ENCODE measurements around the gene RNGTT. TPM values are rescaled to one million over a fixed set of nuclear protein-coding genes. Genes with fewer than 3 reads are reported as not detected.
A peak's percentile ranks its signal among the peaks of the same experiment; 100 is the strongest.
"Not testable (repeated sequence)": the region's sequence is repeated elsewhere in the genome, so short reads cannot be mapped to it uniquely, and the experiment has no call there.

RNGTT gene
- polyA plus RNA-seq, 4 donors = 3.8 to 8.3 (median 4.7) TPM

DNA sequence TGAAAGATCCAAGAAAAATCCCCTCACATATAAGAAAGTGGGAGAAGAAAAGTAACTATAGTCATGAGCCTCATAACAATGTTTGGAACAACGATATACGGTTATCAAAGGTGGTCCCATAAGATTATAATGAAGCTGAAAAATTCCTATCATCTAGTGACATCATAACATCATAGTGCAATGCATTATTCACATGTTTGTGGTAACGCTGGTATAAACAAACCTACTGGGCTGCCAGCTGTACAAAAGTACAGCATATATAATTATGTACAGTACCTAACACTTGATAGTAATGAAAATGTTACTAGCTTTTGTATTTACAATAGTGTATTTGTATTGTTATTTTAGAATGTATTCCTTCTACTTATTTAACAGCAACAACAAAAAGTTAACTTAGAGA, 240.7 kb downstream of the RNGTT start:
- Histone ChIP-seq H3K4me1 (ENCODE audit: control insufficient read depth in 3 of 3, insufficient read depth in 2 of 3, low read depth in 1 of 3, low read length in 2 of 3) (no peaks in the 10 kb centered on the region), H3K9me3 (ENCODE audit: control insufficient read depth in 2 of 2, insufficient read depth in 1 of 2, low read depth in 1 of 2, low read length in 1 of 2) (no peaks in the 10 kb centered on the region), H3K27me3 (ENCODE audit: control insufficient read depth in 3 of 3, insufficient read depth in 3 of 3, low read length in 3 of 3) (no peaks in the 10 kb centered on the region), H3K36me3 (ENCODE audit: control insufficient read depth in 3 of 3, insufficient read depth in 2 of 3, low read depth in 1 of 3, low read length in 3 of 3) (peaks cover 0 to 2% (median 0%) of the 10 kb centered on the region in 3 donors), H3K27ac (ENCODE audit: low read depth in 1 of 3, low read length in 2 of 3) (no peak overlapping the region), H3K4me3 (ENCODE audit: low read depth in 1 of 3, low read length in 3 of 3) (no peak overlapping the region)
- DNase-seq (no peak), FAIRE-seq (no peak)
- WGBS, 3 donors = 97 to 98% (median 98%) methylated on average over 3 of the region's 3 CpGs

DNA sequence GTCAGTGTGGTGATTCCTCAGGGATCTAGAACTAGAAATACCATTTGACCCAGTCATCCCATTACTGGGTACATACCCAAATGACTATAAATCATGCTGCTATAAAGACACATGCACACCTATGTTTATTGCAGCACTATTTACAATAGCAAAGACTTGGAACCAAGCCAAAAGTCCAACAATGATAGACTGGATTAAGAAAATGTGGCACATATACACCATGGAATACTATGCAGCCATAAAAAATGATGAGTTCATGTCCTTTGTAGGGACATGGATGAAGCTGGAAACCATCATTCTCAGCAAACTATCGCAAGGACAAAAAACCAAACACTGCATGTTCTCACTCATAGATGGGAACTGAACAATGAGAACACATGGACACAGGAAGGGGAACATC, 247.0 kb downstream of the RNGTT start:
- not testable (repeated sequence) for H3K27ac ChIP-seq (ENCODE audit: low read depth in 1 of 3, low read length in 2 of 3); H3K4me3 ChIP-seq (ENCODE audit: low read depth in 1 of 3, low read length in 3 of 3); H3K9me3 ChIP-seq (ENCODE audit: control insufficient read depth in 2 of 2, insufficient read depth in 1 of 2, low read depth in 1 of 2, low read length in 1 of 2); FAIRE-seq; H3K36me3 ChIP-seq (ENCODE audit: control insufficient read depth in 3 of 3, insufficient read depth in 2 of 3, low read depth in 1 of 3, low read length in 3 of 3); H3K27me3 ChIP-seq (ENCODE audit: control insufficient read depth in 3 of 3, insufficient read depth in 3 of 3, low read length in 3 of 3); H3K4me1 ChIP-seq (ENCODE audit: control insufficient read depth in 3 of 3, insufficient read depth in 2 of 3, low read depth in 1 of 3, low read length in 2 of 3); DNase-seq
- no CpG with 5 or more reads among the region's 1 CpG for WGBS, 3 donors

GRCh38 chr6:88712243-88712936, 251.0 kb downstream of the RNGTT start:
- H3K27me3 ChIP-seq (ENCODE audit: control insufficient read depth in 3 of 3, insufficient read depth in 3 of 3, low read length in 3 of 3) = no peaks in the 10 kb centered on the region
- DNase-seq = no peak
- 91 to 94% (median 91%) methylated on average over 3 of the region's 3 CpGs for WGBS, 3 donors
- H3K27ac ChIP-seq (ENCODE audit: low read depth in 1 of 3, low read length in 2 of 3) = no peak overlapping the region
- no peaks in the 10 kb centered on the region for H3K36me3 ChIP-seq (ENCODE audit: control insufficient read depth in 3 of 3, insufficient read depth in 2 of 3, low read depth in 1 of 3, low read length in 3 of 3)
- H3K4me1 ChIP-seq (ENCODE audit: control insufficient read depth in 3 of 3, insufficient read depth in 2 of 3, low read depth in 1 of 3, low read length in 2 of 3) = no peaks in the 10 kb centered on the region
- H3K4me3 ChIP-seq (ENCODE audit: low read depth in 1 of 3, low read length in 3 of 3) = no peak overlapping the region
- H3K9me3 ChIP-seq (ENCODE audit: control insufficient read depth in 2 of 2, insufficient read depth in 1 of 2, low read depth in 1 of 2, low read length in 1 of 2) = no peaks in the 10 kb centered on the region
- FAIRE-seq = no peak

DNA sequence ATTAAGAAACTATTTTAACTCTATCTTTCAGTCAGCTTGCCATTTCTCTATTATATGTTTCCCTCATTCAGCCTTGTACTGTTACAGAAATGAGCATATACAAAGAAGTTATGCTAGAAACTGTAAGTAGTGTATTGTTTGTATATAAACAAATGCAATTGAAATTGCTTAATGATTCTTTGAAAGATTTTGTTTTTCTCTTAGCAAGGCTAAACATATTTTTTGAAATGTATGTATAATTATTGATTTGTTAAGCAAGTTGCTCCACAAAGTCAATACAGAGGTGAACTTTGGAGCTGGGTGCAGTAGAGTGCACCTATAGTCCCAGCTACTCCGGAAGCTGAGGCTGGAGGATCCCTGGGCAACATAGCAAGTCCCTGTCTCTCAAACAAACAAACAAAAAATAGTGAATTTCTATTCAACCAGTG, 253.6 kb downstream of the RNGTT start:
- no peaks in the 10 kb centered on the region for H3K4me1 ChIP-seq (ENCODE audit: control insufficient read depth in 3 of 3, insufficient read depth in 2 of 3, low read depth in 1 of 3, low read length in 2 of 3)
- FAIRE-seq = no peak
- H3K27ac ChIP-seq (ENCODE audit: low read depth in 1 of 3, low read length in 2 of 3) = no peak overlapping the region
- no peak overlapping the region for H3K4me3 ChIP-seq (ENCODE audit: low read depth in 1 of 3, low read length in 3 of 3)
- no peaks in the 10 kb centered on the region for H3K27me3 ChIP-seq (ENCODE audit: control insufficient read depth in 3 of 3, insufficient read depth in 3 of 3, low read length in 3 of 3)
- H3K9me3 ChIP-seq (ENCODE audit: control insufficient read depth in 2 of 2, insufficient read depth in 1 of 2, low read depth in 1 of 2, low read length in 1 of 2) = no peaks in the 10 kb centered on the region
- H3K36me3 ChIP-seq (ENCODE audit: control insufficient read depth in 3 of 3, insufficient read depth in 2 of 3, low read depth in 1 of 3, low read length in 3 of 3) = no peaks in the 10 kb centered on the region
- 8 to 68% (median 58%) methylated on average over 1 of the region's 1 CpG for WGBS, 3 donors
- peak; percentile 81 to 89 for DNase-seq

DNA sequence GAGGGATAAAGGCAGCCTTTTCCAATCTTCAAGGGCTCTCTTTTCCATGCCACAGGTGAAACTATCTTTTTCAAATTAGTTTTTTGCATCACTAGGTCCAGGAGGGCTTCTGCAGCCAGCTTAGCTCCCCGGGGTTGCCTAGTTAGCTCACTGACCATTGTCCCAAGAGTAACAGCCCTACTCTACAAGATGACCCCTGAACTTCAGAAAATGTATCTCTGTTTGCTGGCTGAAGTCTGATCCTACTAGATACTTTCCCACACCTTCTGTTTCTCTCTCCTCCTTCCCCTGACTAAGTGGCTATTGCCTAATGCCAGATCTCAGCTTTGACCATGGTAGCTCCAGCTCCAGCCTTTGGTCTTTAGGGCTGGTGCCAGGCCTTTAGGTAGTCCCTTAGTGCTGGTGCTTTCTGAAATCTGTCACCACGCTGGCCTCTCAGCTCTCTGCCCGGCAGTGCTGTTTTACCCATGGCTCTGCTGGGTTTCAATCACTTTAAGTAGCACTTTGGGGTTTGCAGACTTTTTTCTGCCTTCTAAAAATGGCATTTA, 255.1 kb downstream of the RNGTT start:
- peaks cover 0 to 2% (median 0%) of the 10 kb centered on the region in 3 donors for H3K36me3 ChIP-seq (ENCODE audit: control insufficient read depth in 3 of 3, insufficient read depth in 2 of 3, low read depth in 1 of 3, low read length in 3 of 3)
- no peaks in the 10 kb centered on the region for H3K9me3 ChIP-seq (ENCODE audit: control insufficient read depth in 2 of 2, insufficient read depth in 1 of 2, low read depth in 1 of 2, low read length in 1 of 2)
- DNase-seq (peak; percentile 6 to 9), FAIRE-seq (no peak)
- WGBS, 3 donors = 91 to 96% (median 95%) methylated on average over 3 of the region's 3 CpGs
- H3K27me3 ChIP-seq (ENCODE audit: control insufficient read depth in 3 of 3, insufficient read depth in 3 of 3, low read length in 3 of 3) = no peaks in the 10 kb centered on the region
- no peak overlapping the region for H3K4me3 ChIP-seq (ENCODE audit: low read depth in 1 of 3, low read length in 3 of 3)
- no peak overlapping the region for H3K27ac ChIP-seq (ENCODE audit: low read depth in 1 of 3, low read length in 2 of 3)
- no peaks in the 10 kb centered on the region for H3K4me1 ChIP-seq (ENCODE audit: control insufficient read depth in 3 of 3, insufficient read depth in 2 of 3, low read depth in 1 of 3, low read length in 2 of 3)

DNA sequence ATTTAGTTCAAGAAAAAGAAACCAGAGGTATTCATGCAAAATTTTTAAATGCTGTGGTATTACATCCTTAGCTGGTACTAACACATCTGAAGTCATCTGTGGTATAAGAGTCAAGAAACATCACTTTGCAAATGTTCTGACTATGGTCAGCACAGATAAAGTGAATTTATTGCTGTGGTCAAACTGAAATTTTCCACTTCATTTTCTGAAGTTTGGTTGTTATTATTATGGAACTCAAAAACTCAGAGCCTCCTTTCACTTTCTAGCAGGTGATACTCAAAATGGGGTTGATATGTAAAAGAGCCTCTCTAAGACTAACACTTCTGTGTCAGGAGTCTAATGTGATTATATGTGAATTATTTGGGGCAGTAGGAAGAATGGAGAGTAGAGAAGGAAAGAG, 257.8 kb downstream of the RNGTT start:
- DNase-seq (no peak), FAIRE-seq (no peak)
- Histone ChIP-seq H3K27ac (ENCODE audit: low read depth in 1 of 3, low read length in 2 of 3) (no peak overlapping the region), H3K4me1 (ENCODE audit: control insufficient read depth in 3 of 3, insufficient read depth in 2 of 3, low read depth in 1 of 3, low read length in 2 of 3) (no peaks in the 10 kb centered on the region), H3K27me3 (ENCODE audit: control insufficient read depth in 3 of 3, insufficient read depth in 3 of 3, low read length in 3 of 3) (no peaks in the 10 kb centered on the region), H3K36me3 (ENCODE audit: control insufficient read depth in 3 of 3, insufficient read depth in 2 of 3, low read depth in 1 of 3, low read length in 3 of 3) (peaks cover 0 to 2% (median 0%) of the 10 kb centered on the region in 3 donors), H3K4me3 (ENCODE audit: low read depth in 1 of 3, low read length in 3 of 3) (no peak overlapping the region), H3K9me3 (ENCODE audit: control insufficient read depth in 2 of 2, insufficient read depth in 1 of 2, low read depth in 1 of 2, low read length in 1 of 2) (no peaks in the 10 kb centered on the region)

- WGBS, 3 donors = 58 to 75% (median 69%) methylated on average over 1 of the region's 1 CpG
- H3K9me3 ChIP-seq (ENCODE audit: control insufficient read depth in 2 of 2, insufficient read depth in 1 of 2, low read depth in 1 of 2, low read length in 1 of 2) = no peaks in the 10 kb centered on the region
- no peak overlapping the region for H3K27ac ChIP-seq (ENCODE audit: low read depth in 1 of 3, low read length in 2 of 3)
- no peaks in the 10 kb centered on the region for H3K4me1 ChIP-seq (ENCODE audit: control insufficient read depth in 3 of 3, insufficient read depth in 2 of 3, low read depth in 1 of 3, low read length in 2 of 3)
- H3K4me3 ChIP-seq (ENCODE audit: low read depth in 1 of 3, low read length in 3 of 3) = no peak overlapping the region
- no peak for DNase-seq
- peaks cover 0 to 2% (median 0%) of the 10 kb centered on the region in 3 donors for H3K36me3 ChIP-seq (ENCODE audit: control insufficient read depth in 3 of 3, insufficient read depth in 2 of 3, low read depth in 1 of 3, low read length in 3 of 3)
- no peak for FAIRE-seq
- H3K27me3 ChIP-seq (ENCODE audit: control insufficient read depth in 3 of 3, insufficient read depth in 3 of 3, low read length in 3 of 3) = no peaks in the 10 kb centered on the region
Measured at GRCh38 chr6:88704980-88705379, 258.4 kb downstream of the RNGTT start.

DNA sequence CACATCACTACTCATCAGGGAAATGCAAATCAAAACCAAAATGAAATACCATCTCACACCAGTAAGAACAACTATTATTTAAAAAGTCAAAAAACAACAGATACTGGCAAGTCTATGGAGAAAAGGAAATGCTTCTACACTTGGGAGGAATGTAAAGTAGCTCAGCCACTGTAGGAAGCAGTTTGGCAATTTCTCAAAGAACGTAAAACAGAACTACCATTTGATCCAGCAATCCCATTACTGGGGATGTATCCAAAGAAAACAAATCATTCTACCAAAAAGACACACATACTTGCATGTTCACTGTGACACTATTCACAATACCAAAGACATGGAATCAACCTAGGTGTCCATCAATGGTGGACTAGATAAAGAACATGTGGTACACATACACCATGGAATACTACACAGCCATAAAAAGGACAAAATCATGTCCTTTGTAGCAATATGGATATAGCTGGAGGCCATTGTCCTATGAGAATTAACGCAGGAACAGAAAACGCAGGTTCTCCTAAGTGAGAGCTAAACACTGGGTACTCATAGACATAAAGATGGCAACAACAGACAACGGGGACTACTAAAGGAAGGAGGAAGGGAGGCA, 260.4 kb downstream of the RNGTT start:
- H3K27me3 ChIP-seq (ENCODE audit: control insufficient read depth in 3 of 3, insufficient read depth in 3 of 3, low read length in 3 of 3) = no peaks in the 10 kb centered on the region
- FAIRE-seq = no peak
- no peaks in the 10 kb centered on the region for H3K4me1 ChIP-seq (ENCODE audit: control insufficient read depth in 3 of 3, insufficient read depth in 2 of 3, low read depth in 1 of 3, low read length in 2 of 3)
- peaks cover 0 to 2% (median 0%) of the 10 kb centered on the region in 3 donors for H3K36me3 ChIP-seq (ENCODE audit: control insufficient read depth in 3 of 3, insufficient read depth in 2 of 3, low read depth in 1 of 3, low read length in 3 of 3)
- no peak overlapping the region for H3K27ac ChIP-seq (ENCODE audit: low read depth in 1 of 3, low read length in 2 of 3)
- no peak overlapping the region for H3K4me3 ChIP-seq (ENCODE audit: low read depth in 1 of 3, low read length in 3 of 3)
- WGBS, 3 donors = 94 to 100% (median 99%) methylated on average over 4 of the region's 4 CpGs
- no peak for DNase-seq
- H3K9me3 ChIP-seq (ENCODE audit: control insufficient read depth in 2 of 2, insufficient read depth in 1 of 2, low read depth in 1 of 2, low read length in 1 of 2) = no peaks in the 10 kb centered on the region

Data from small intestine (tissue), 7 donors.